DND-41 (cell line): ENCODE data around the gene RABGGTA.

Experiments
- ATAC-seq: fragments of 200-7000 bp; cut with Tn5 transposase; 3 replicates; pipeline ENCODE4 v1.9.1; 2021; ENCODE audit warnings: low read depth; ENCODE audit not compliant: insufficient read depth
- DNase-seq: peaks from one replicate; pipeline ENCODE4 v3.0.0-alpha.2; 2020
- H2AFZ ChIP-seq: 2 replicates; pipeline ENCODE4 v1.6.0; 2012; ENCODE audit warnings: low read depth, low read length
- H3K27ac ChIP-seq: 2 replicates; pipeline ENCODE4 v1.5.1; 2012; ENCODE audit warnings: low read length, inconsistent platforms
- H3K27me3 ChIP-seq: fragments of 200-600 bp; sonication (generic); 2 replicates; pipeline ENCODE4 v1.6.0; 2012; ENCODE audit warnings: low read length, mild to moderate bottlenecking, inconsistent platforms; ENCODE audit not compliant: insufficient read depth, poor library complexity
- H3K36me3 ChIP-seq: 2 replicates; pipeline ENCODE4 v1.5.1; 2012; ENCODE audit warnings: low read length, inconsistent platforms; ENCODE audit not compliant: insufficient read depth
- H3K4me1 ChIP-seq: 2 replicates; pipeline ENCODE4 v1.5.1; 2012; ENCODE audit warnings: mild to moderate bottlenecking, low read length; ENCODE audit not compliant: insufficient read depth
- H3K4me2 ChIP-seq: 2 replicates; pipeline ENCODE4 v1.6.0; 2012; ENCODE audit warnings: mild to moderate bottlenecking, moderate library complexity, low read length, inconsistent platforms; ENCODE audit not compliant: insufficient read depth
- H3K4me3 ChIP-seq, 2 experiments: fragments of 200-600 bp in 1 of 2; shearing (Covaris generic) in 1 of 2; 2 replicates each; pipeline ENCODE4 v1.5.1; 2012 to 2016; ENCODE audit warnings: inconsistent platforms in 2 of 2, low read length in 2 of 2, mild to moderate bottlenecking in 2 of 2, low read depth in 1 of 2, moderate library complexity in 1 of 2
- H3K79me2 ChIP-seq: 2 replicates; pipeline ENCODE4 v1.6.0; 2012; ENCODE audit warnings: low read length, inconsistent platforms; ENCODE audit not compliant: insufficient read depth
- H3K9ac ChIP-seq: 2 replicates; pipeline ENCODE4 v1.6.0; 2012; ENCODE audit warnings: low read depth, mild to moderate bottlenecking, inconsistent platforms, low read length, moderate library complexity
- H3K9me3 ChIP-seq: 2 replicates; pipeline ENCODE4 v1.5.1; 2012; ENCODE audit warnings: low read length, moderate library complexity, mild to moderate bottlenecking, inconsistent platforms; ENCODE audit not compliant: insufficient read depth, severe bottlenecking
- H4K20me1 ChIP-seq: 2 replicates; pipeline ENCODE4 v1.6.0; 2012; ENCODE audit warnings: low read length; ENCODE audit not compliant: insufficient read depth
- EZH2 ChIP-seq: IDR thresholded peaks from 3 replicates; pipeline ENCODE4 v1.6.1; 2012; ENCODE audit warnings: borderline replicate concordance, low read depth, mild to moderate bottlenecking, moderate library complexity, low read length, inconsistent platforms; ENCODE audit not compliant: severe bottlenecking
- TF ChIP-seq, protein P1 (sequence below): IDR thresholded peaks from 2 replicates; pipeline ENCODE4 v1.5.1; 2012; ENCODE audit warnings: borderline replicate concordance, low read length, moderate library complexity, mild to moderate bottlenecking; ENCODE audit not compliant: poor library complexity, severe bottlenecking; ENCODE audit errors: extremely low read depth

The RABGGTA gene

GRCh38 chr14:24313913-24314312, 42.5 kb upstream of the RABGGTA start:
- Histone ChIP-seq H3K27me3 (no peaks in the 10 kb centered on the region), H2AFZ (no peak overlapping the region), H3K27ac (no peak overlapping the region), H3K36me3 (peaks cover 14% of the 10 kb centered on the region), H3K4me3 (no peak overlapping the region), H4K20me1 (no peaks in the 10 kb centered on the region), H3K9ac (no peak overlapping the region), H3K79me2 (no peaks in the 10 kb centered on the region), H3K9me3 (no peaks in the 10 kb centered on the region), H3K4me1 (no peaks in the 10 kb centered on the region), H3K4me2 (no peak overlapping the region)
- ATAC-seq: no peak
- no peak for TF ChIP-seq EZH2
- TF ChIP-seq, protein P1, sequence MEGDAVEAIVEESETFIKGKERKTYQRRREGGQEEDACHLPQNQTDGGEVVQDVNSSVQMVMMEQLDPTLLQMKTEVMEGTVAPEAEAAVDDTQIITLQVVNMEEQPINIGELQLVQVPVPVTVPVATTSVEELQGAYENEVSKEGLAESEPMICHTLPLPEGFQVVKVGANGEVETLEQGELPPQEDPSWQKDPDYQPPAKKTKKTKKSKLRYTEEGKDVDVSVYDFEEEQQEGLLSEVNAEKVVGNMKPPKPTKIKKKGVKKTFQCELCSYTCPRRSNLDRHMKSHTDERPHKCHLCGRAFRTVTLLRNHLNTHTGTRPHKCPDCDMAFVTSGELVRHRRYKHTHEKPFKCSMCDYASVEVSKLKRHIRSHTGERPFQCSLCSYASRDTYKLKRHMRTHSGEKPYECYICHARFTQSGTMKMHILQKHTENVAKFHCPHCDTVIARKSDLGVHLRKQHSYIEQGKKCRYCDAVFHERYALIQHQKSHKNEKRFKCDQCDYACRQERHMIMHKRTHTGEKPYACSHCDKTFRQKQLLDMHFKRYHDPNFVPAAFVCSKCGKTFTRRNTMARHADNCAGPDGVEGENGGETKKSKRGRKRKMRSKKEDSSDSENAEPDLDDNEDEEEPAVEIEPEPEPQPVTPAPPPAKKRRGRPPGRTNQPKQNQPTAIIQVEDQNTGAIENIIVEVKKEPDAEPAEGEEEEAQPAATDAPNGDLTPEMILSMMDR: no peak
- no peak for DNase-seq

- ATAC-seq (no peak), DNase-seq (no peak)
- Histone ChIP-seq H3K9ac (no peak overlapping the region), H3K27ac (no peak overlapping the region), H3K27me3 (no peaks in the 10 kb centered on the region), H3K36me3 (peaks cover 22% of the 10 kb centered on the region), H3K4me2 (no peak overlapping the region), H4K20me1 (no peaks in the 10 kb centered on the region), H2AFZ (no peak overlapping the region), H3K4me3 (no peak overlapping the region), H3K9me3 (no peaks in the 10 kb centered on the region), H3K4me1 (no peaks in the 10 kb centered on the region), H3K79me2 (no peaks in the 10 kb centered on the region)
- no peak for TF ChIP-seq EZH2
- TF ChIP-seq, protein P1: no peak
Observed at GRCh38 chr14:24312736-24313507, 41.5 kb upstream of the RABGGTA start.

- ATAC-seq (no peak), DNase-seq (no peak)
- Histone ChIP-seq H3K9me3 (no peaks in the 10 kb centered on the region), H3K9ac (no peak overlapping the region), H3K27ac (no peak overlapping the region), H3K27me3 (no peaks in the 10 kb centered on the region), H4K20me1 (0 out of 2 replicates have a peak, but pooled peaks cover 4% of the 10 kb centered on the region), H3K36me3 (peaks cover 30% of the 10 kb centered on the region), H3K4me1 (no peaks in the 10 kb centered on the region), H2AFZ (no peak overlapping the region), H3K4me2 (no peak overlapping the region), H3K4me3 (no peak overlapping the region), H3K79me2 (no peaks in the 10 kb centered on the region)
- TF ChIP-seq EZH2: no peak
- TF ChIP-seq, protein P1: no peak
Observed at GRCh38 chr14:24311837-24312615, 40.6 kb upstream of the RABGGTA start.
